Activated CD8-positive, alpha-beta T cell treated with anti-CD3 and anti-CD28 coated beads, Interleukin-2, amount 10 ng/mL, durations not matched to agents 7 days and 5 days (primary cell): ENCODE data around the gene VCAM1. TPM values are rescaled to one million over a fixed set of nuclear protein-coding genes. Genes with fewer than 3 reads are reported as not detected.
"Not testable (repeated sequence)": the region's sequence is repeated elsewhere in the genome, so short reads cannot be mapped to it uniquely, and the experiment has no call there.

Experiments
- ATAC-seq: fragments of 150-1000 bp; cut with Tn5 transposase; one replicate; pipeline ENCODE4 v1.10.0; 2021; ENCODE audit warnings: moderate library complexity
- CTCF ChIA-PET: fragments of 350-600 bp; sonication (Branson Sonifier 250); formaldehyde crosslinking; loops from one replicate; lab custom pipeline; 2021; ENCODE audit warnings: antibody characterized with exemption; lab: Charles Lee
- POLR2A ChIA-PET: fragments of 350-600 bp; sonication (Branson Sonifier 250); formaldehyde crosslinking; loops from one replicate; lab custom pipeline; 2021; ENCODE audit warnings: antibody characterized with exemption; lab: Charles Lee
- DNase-seq: peaks from one replicate; pipeline ENCODE4 v3.0.0-alpha.2; 2020
- H3K27ac Mint-ChIP-seq: one replicate; pipeline ENCODE4 v1.8.0; 2021; ENCODE audit warnings: mild to moderate bottlenecking, mixed read lengths
- H3K27me3 Mint-ChIP-seq: one replicate; pipeline ENCODE4 v1.8.0; 2021; ENCODE audit warnings: low read depth, mixed read lengths
- H3K36me3 Mint-ChIP-seq: one replicate; pipeline ENCODE4 v1.8.0; 2021; ENCODE audit warnings: low read depth, mixed read lengths
- H3K4me1 Mint-ChIP-seq: one replicate; pipeline ENCODE4 v1.8.0; 2021; ENCODE audit warnings: low read depth, mixed read lengths
- H3K4me3 Mint-ChIP-seq: one replicate; pipeline ENCODE4 v1.8.0; 2021; ENCODE audit warnings: mild to moderate bottlenecking, mixed read lengths
- H3K9me3 Mint-ChIP-seq: one replicate; pipeline ENCODE4 v1.8.0; 2022; ENCODE audit warnings: mixed read lengths; ENCODE audit not compliant: insufficient read depth
- total RNA-seq, 2 experiments: library from RNA; stranded (reverse); gene quantifications; one replicate each; pipeline ENCODE4 v1.2.3, GENCODE V29; 2021

VCAM1 gene
- total RNA-seq, 2 experiments from 2014 or later: 0.08 to 0.11 TPM

DNA sequence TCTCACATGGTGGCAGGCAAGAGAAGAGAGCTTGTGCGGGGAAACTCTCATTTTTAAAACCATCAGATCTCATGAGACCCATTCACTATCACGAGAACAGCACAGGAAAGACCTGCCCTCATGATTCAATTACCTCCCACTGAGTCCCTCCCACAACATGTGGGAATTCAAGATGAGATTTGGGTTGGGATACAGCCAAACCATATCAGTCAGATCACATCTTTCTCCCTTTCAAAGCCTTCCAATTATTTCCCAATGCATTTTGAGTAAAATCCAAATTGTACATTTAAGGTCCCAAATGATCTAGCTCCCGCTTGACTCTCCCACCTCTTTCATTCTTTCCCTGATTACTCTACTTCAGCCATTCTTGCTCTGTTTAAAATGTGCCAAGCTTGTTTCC lies 62.2 kb downstream of the VCAM1 start:
- CTCF ChIA-PET, H3K4me3 Mint-ChIP-seq, H3K36me3 Mint-ChIP-seq, H3K4me1 Mint-ChIP-seq, POLR2A ChIA-PET, H3K9me3 Mint-ChIP-seq, DNase-seq, H3K27ac Mint-ChIP-seq, ATAC-seq: not testable (repeated sequence)
- peaks cover 15% of the 10 kb centered on the region for H3K27me3 Mint-ChIP-seq

DNA sequence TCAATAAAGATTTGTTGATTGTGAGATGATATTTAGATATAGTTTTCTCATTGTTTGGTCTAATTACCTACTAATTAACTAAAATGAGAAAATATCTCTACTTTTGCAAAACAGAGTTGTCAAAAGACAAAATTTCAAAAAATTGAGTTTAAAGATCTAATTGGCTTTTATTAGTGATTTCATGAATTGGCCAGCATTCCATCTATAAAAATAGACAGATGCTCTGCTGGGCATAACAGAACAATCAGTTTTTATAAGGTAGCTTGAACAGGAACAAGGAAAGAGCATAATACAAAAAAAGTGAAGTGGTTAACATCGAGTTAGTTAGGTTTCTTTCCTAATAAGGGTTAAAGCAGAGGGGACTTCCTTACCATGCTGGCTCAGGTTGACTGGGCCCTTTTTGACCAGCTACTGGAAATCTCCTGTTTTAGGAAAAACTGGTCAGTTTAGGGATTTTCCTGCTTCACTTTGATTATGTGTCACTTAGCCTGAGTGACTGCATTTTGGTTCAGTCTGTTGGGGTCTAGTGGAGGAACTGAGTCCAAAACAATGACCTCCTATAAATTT lies 63.0 kb downstream of the VCAM1 start:
- no peak overlapping the region for H3K4me3 Mint-ChIP-seq
- no peaks in the 10 kb centered on the region for H3K36me3 Mint-ChIP-seq
- H3K9me3 Mint-ChIP-seq: no peaks in the 10 kb centered on the region
- POLR2A ChIA-PET: no interaction called here
- no peak for ATAC-seq
- H3K4me1 Mint-ChIP-seq: no peaks in the 10 kb centered on the region
- H3K27ac Mint-ChIP-seq: no peak overlapping the region
- CTCF ChIA-PET: no interaction called here
- DNase-seq: no peak
- peaks cover 10% of the 10 kb centered on the region for H3K27me3 Mint-ChIP-seq

DNA sequence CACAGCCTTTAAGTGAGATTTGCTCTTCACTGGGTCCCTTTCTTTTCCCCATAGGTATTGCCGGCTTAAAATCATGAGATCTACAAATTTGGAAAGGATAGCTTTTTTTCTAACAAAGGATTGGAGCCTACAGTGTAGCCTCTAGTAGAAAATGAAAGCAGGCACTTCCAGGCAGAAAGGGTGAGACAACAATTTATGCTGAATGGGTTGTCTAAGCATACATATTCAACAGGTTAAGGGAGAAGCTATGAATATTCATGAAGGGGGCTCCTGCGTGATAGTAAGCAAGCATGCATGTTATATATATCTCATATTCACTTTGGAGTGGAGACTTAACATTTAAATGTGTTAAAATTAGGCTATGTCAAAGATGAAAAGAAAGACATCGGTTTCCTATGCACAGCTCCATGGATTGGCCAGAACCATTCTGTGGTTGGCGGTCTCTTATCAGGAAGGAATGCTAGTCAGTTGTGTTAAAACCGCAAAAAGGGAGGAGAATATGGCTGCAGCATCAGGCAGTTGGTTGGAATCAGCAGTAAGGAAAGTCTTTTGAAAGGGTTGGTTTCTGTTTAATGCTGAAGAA lies 66.0 kb downstream of the VCAM1 start:
- no peak for ATAC-seq
- ChIA-PET CTCF (no interaction called here), POLR2A (no interaction called here)

DNA sequence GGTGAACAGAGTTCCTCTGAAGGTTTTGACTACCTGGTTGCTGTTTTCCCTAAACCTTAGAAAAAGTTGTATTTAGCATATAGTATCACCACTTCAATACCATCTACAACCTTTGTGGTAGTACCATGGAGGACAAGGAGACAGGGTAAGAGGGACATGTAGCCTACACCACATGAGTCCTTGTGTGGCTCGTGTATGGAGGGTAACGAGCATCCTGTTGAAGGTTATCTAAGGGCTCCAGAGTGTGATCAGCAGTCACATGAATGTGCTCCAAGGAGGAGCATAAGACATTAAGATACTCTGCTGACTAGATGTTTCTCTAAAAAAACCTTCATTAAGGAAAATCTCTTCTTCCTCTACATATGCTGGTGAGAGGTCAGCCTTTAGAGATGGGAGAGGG lies 67.3 kb downstream of the VCAM1 start:
- ChIA-PET POLR2A (no interaction called here), CTCF (no interaction called here)
- H3K27ac Mint-ChIP-seq: no peak overlapping the region
- no peaks in the 10 kb centered on the region for H3K9me3 Mint-ChIP-seq
- H3K4me1 Mint-ChIP-seq: no peaks in the 10 kb centered on the region
- ATAC-seq: no peak
- peaks cover 18% of the 10 kb centered on the region for H3K27me3 Mint-ChIP-seq
- no peak for DNase-seq
- H3K4me3 Mint-ChIP-seq: no peak overlapping the region
- no peaks in the 10 kb centered on the region for H3K36me3 Mint-ChIP-seq

More for the DNA sequence above, 66.0 kb downstream of the VCAM1 start:
- Mint-ChIP-seq H3K27me3 (peaks cover 18% of the 10 kb centered on the region), H3K36me3 (no peaks in the 10 kb centered on the region), H3K4me3 (no peak overlapping the region), H3K9me3 (no peaks in the 10 kb centered on the region), H3K4me1 (no peaks in the 10 kb centered on the region), H3K27ac (no peak overlapping the region)
- no peak for DNase-seq

Other genes with a start within 250 kb of the VCAM1 start
- gene GPR88, start 181.6 kb upstream of the VCAM1 start, total RNA-seq: not detected
- 1 to 10 TPM; 2.0 to 2.6 TPM for gene EXTL2, start 175.1 kb downstream of the VCAM1 start, total RNA-seq
- gene SLC30A7, start 176.3 kb downstream of the VCAM1 start, total RNA-seq: 10 to 100 TPM; 28.8 to 30.0 TPM